Vagina (tissue), 2 donors: ENCODE data around the gene GORAB.

ENCODE experiments used
- POLR2AphosphoS5 ChIP-seq, 2 donors: sonication (generic); formaldehyde crosslinking; IDR thresholded peaks; one replicate each; pipeline ENCODE4 v1.9.0; 2017; ENCODE audit warnings: antibody characterized with exemption in 2 of 2, mild to moderate bottlenecking in 2 of 2, low read depth in 1 of 2; ENCODE audit not compliant: insufficient read depth in 1 of 2
- TF ChIP-seq, protein P1 (sequence below), 3 experiments: fragments of 450-650 bp in 2 of 3; fragments of 200-600 bp in 1 of 3; sonication (generic) in 1 of 3; IDR thresholded peaks; one replicate each; pipeline ENCODE4 v1.5.1; 2017 to 2019; ENCODE audit warnings: antibody characterized with exemption in 3 of 3, mild to moderate bottlenecking in 2 of 3, moderate library complexity in 2 of 3

DNA sequence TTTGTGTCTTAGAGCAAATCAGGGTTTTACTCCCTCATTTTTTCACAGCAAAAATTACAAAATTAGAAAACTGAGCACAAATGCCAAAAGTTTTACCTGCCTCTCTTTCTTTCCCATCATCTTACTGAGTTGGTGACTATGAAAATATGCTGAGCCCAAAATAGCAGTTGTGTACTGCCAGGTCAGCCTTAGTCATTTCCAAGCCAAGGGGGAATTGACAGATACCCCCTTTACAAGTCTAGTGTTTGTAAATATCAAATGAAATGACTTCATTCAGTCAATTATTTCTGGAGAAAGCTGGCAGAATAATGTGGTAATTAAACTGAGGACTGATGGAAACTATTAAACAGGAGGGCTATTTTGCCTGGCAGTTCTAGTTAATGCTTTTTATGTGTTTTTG lies 11.4 kb upstream of the GORAB start:
- TF ChIP-seq, protein P1, sequence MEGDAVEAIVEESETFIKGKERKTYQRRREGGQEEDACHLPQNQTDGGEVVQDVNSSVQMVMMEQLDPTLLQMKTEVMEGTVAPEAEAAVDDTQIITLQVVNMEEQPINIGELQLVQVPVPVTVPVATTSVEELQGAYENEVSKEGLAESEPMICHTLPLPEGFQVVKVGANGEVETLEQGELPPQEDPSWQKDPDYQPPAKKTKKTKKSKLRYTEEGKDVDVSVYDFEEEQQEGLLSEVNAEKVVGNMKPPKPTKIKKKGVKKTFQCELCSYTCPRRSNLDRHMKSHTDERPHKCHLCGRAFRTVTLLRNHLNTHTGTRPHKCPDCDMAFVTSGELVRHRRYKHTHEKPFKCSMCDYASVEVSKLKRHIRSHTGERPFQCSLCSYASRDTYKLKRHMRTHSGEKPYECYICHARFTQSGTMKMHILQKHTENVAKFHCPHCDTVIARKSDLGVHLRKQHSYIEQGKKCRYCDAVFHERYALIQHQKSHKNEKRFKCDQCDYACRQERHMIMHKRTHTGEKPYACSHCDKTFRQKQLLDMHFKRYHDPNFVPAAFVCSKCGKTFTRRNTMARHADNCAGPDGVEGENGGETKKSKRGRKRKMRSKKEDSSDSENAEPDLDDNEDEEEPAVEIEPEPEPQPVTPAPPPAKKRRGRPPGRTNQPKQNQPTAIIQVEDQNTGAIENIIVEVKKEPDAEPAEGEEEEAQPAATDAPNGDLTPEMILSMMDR (IDR thresholded peaks at IDR 0.05) = no peak
- TF ChIP-seq POLR2AphosphoS5 (IDR thresholded peaks at IDR 0.05; ENCODE audit: insufficient read depth in 1 of 2, low read depth in 1 of 2) = no peak
